Activated T-cell treated with anti-CD3 and anti-CD28 coated beads for 48 hours (primary cell): ENCODE data around the gene SLC12A9.
"Not testable (repeated sequence)": the region's sequence is repeated elsewhere in the genome, so short reads cannot be mapped to it uniquely, and the experiment has no call there.

ENCODE experiments used
- DNase-seq: peaks from one replicate; pipeline ENCODE4 v3.0.0-alpha.2; 2020; ENCODE audit warnings: low read depth

SLC12A9 gene

DNA sequence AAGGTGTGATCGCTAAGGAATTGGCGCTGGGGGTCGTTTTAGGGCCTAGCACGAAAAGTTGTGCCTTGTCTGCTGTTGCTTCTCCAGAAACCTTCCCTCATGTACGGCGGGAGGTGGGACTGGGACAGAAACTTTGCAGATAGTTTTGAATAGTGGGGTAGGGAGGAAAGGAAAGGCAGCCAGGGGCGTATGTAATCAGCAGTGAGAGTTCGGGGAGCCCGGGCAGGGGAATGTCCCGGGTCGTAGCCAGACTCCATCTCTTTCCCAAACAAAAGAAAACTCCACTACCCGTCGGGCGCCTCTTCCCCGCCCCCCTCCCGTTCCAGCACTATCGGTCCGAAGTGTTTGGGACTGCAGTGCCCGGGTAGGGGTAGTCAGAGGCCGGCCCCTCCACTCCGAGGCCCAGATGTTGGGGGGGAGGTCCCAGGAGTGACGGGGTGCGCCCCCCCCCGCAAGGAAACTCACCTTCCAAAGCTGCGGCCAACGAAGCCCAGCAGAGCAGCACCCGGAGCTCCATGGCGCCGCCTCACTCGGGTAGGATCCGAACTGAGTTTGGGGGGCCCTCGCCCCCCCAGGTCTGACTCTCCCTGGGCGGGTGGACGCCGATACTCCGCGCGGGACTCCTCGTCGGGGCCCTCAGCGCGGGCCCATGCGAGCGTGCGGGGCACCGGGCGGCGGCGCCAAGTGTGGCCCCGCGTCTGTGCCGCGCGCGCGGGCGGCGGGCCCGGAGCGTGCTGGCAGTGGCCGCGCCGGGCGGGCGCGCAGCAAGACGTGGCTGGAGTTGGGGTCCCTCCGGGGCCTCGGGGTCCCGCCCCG is 25.8 kb upstream of the SLC12A9 start:
- DNase-seq: no peak

DNA sequence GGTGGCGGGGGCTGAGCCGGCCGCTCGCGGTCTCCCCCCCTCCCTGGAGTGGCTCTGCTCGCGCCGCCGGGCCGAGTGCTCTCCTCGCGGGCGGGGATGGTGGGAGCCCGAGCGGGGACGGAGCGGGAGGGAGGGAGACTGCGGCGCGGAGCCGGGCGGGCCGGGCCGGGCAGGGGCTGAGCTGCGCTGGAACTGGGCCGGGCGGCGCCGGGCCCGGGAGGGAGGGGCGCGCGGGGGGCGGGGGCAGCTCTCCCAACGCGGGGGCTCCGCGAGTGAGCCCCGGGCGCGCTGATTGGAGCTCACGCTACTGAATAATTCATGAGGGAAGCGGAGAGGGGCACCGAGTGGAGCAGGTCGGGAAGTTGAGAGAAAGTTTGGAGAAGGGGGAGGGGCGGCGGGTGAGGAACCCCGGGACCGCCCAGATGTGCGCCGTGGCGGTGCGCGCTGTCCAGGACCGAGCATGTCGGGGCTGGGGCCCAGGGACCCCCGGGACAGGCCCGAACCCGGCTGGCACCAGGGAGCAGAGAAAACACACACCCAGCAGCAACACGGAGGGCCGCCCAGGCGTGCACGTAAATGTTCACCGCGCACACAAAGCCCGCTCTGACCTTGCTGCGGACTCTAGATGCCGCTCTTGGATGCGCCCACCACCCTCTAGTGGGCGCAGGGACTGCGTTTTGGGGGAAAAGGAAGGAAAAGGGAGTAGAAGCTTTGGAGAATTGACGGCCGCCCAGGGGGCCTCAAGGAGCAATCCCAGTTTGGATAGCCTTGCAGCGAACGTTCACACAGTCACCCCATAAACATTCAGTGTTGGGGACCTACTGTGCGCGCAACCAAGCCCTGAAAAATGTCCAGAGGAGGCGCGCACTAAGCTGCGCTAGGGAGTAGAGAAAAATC is 24.9 kb upstream of the SLC12A9 start, which contains the start of gene EPHB4:
Gene EPHB4 (minus strand): TSS at position 194 of the 897 bp plus-strand sequence. CDS start 493 bp downstream, outside the sequence.
- no peak for DNase-seq

DNA sequence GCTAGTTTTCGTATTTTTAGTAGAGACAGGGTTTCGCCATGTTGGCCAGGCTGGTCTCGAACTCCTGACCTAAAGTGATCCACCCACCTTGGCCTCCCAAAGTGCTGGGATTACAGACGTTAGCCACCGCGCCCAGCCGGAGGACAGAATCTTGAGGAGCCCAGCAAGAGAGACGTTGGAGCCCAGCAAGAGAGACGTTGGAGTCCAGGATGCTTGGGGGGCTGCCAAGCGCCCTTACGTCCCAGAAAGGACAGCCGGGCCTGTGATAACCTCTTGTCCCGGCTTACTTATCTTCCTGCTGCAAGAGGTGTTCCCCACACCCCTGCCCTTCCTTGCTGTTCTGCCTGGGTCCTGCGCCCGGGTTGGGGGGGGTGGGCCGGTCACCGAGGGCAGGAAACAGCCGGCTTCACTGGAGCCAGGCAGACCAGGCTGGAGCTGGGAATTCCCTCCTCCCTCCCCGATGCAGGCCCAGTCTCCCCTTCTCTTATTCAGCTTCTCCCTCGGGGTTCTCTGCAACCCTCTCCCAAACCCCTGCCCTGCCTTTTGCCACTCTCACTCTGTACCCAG is 23.3 kb upstream of the SLC12A9 start:
- DNase-seq: no peak

DNA sequence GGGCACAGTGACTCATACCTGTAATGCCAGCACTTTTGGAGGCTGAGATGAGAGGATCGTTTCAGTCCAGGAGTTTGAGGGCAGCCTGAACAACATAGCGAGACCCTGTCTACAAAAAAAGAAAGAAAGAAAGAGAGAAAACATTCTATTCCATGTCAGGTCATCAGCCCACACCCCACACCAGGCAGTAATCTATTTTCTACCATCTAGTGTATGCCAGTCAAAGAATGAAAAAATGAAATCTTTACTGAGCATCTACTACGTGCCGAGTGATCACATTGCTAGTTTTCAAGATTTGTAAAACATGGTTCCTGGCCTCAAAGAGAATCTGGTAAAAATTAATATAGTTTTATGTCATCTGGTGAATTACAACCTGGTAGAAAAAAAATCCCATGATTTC is 22.1 kb upstream of the SLC12A9 start:
- no peak for DNase-seq

DNA sequence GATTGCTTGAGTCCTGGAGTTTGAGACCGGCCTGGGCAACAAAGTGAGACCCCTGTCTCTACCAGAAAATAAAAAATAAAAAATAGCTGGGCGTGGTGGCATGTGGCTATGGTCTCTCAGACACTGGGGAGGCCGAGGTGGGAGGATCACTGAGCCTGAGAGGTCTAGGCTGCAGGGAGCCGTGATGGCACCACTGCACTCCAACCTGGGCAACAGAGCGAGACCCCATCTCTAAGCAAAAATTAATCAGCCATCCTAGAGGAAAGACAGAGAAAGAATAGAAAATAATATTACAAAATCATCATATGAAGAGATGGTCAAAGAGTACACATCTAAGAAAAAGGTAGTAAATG is 20.3 kb upstream of the SLC12A9 start:
- DNase-seq: no peak

DNA sequence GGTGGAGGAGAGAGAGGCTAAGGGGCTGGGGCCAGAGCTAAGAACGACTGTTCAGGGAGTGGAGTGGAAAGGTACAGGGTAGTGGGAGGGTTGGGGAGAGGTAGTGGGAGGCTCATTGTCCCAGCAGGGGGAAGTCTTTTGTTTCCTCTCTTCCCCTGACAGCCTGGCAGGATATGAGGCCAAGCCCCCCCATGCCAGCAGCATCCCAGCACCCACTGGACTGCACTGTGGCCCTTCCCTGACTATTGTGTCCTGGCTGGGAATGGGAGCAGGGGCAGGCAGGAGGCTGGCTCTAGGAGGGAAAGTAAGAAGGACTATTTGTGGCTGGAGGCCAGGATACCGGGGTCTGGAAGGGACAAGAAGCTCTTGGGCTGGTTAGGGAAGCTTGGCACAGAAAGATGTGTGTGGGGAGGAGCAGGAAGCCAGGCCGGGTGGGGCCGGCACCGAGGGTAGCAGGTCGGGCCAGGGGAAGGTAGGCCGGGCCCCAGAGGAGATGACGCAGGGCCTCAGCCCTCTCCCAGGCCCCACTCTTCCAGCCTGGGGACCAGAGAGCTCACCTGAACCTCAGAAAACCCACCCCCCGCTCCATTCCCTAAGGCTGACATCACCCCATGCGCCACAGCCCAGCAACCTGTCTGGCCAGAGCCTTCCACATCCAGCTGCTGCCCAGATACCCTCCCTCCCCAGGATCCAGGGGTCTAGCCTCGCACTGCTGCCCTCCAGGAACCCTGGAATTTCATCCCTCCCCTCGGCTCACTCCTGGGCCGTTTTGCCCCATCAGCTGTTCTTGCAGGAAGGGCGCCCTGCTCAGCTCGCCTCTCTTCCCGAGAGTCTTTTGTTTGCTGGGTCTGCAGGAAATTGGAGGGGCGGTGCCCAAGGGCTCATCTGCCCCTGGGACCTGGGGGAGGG is 16.4 kb upstream of the SLC12A9 start:
- DNase-seq: no peak

DNA sequence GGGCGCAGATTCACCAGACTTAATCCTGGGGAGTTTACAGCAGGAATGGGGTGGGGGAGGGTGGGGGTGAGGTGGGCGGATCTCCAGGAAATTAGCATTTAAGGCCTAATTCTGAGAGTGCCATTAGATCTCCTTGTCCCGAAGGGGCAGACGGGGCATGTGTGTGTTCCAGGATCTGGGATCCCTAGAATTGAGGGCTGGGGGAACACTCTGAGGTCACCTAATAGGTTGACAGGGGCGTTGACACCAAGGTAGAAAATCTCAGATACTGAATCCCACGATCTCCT is 15.8 kb upstream of the SLC12A9 start:
- DNase-seq: no peak

DNA sequence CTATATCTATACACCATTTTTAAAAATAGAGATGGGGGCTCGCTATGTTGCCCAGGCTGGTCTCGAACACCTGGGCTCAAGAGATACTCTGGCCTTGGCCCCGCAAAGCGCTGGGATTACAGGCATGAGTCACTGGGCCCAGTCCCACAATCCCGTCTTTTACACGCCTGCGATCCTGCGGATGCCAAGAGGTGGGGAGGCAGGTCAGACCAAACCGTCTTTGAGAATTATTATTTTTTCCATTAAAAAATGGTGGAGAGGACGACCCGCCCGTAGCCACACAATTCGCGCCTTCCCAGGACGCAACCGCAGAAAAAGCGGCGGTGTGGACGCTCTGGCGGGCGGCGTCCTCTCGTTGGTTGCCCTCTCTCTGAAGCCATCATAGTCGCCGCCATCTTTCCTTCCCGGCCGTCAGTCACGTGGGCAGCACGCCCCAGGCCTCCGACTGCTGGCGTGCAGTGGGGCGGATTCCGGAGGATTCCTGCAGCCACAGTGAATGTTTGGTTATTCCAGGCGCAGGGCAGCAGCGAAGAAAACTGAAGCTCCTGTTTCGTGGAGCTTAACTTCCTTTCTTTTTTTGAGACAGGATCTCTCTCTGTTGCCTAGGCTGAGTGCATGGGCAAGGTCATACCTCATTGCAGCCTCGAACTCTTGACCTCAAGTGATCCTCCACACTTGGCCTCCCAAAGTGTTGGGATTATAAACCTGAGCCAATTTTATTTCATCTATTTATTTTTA is 15.2 kb upstream of the SLC12A9 start:
- DNase-seq: peak; percentile 73

DNA sequence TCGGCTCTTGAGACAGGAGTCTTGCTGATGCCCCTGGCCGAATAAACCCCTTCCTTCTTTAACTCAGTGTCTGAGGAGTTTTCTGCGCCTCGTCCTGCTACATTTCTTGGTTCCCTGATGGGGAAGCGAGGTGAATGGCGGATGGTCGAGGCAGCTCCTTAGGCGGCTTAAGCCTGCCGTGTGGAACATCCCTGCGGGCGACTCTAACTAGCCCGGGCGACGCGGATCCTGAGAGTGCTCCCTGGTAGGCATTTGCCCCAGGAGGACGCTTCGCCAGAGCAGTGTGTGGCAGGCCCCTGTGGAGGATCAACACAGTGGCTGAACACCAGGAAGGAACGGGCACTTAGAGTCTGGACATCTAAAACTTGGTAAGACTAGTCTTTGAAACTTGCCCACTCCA is 13.2 kb upstream of the SLC12A9 start:
- DNase-seq: no peak

DNA sequence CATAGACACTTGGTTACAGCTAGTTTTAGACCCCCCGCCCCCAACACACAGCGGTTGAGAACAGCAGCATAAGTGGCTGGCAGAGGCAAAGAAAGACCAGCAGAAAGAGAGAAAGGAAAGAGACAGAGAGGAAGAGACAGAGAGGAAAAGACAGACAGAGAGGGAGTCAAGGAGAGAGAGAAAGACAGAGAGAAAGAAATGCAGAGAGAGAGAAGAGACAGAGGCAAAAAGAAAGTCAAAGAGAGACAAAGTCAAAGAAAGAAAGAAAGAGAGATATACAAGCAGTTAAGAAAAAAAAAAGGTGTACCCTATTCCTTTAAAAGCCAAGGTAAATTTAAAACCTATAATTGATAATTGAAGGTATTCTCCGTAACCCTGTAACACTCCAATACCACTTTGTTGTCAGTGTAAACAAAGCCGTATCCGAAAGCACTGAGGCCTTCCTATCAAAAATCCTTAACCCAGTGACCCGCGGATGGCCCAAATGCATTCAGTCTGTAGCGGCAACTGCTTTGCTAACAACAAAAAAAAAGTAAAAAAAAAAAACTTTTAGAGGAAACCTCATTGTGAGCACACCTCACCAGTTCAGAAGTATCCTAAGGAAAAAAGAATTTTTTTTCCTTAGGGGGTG is 11.9 kb upstream of the SLC12A9 start:
- DNase-seq: no peak

DNA sequence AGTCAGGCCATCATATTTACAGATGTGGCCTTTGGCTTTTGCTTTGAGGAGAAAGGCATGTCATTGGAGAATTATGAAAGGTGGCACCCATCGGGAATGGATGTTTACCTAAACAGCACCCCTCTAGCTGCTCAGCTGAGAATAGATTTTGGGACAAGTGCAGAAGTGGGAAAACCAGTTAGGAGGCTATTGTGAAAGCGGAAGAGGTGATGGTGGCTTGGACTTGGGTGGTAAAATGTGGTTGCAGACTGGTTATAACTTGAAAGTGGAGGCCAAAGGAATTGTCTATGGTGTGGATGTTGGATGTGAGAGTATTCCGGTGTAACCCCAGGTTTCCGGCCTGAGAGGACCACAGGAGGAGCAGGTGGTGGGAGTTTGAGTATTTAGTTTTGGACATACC is 5.2 kb upstream of the SLC12A9 start:
- DNase-seq: no peak

DNA sequence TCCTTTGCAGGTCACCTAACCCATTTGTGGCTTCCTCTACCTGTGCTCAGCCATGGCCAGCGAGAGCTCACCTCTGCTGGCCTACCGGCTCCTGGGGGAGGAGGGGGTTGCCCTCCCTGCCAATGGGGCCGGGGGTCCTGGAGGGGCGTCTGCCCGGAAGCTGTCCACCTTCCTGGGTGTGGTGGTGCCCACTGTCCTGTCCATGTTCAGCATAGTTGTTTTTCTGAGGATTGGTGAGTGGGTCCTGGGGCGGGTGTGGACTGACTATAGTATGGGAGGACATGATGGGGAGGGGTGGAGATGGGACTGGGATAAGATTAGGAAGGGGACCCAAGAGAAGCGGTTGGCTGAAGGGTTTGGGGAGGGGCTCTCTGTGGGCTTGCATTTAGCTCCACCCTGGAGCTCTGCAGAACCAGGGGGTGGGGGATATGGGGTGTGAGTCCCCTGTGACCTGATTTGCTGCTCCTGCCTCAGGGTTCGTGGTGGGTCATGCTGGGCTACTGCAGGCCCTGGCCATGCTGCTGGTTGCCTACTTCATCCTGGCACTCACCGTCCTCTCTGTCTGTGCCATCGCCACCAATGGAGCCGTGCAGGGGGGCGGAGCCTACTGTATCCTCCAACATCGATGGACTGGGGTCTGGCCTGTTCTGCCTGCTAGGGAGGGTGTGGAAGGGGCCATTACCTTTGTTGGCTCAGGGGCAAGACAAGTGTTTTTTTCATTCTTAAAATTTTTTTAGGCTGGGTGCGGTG is 1.8 kb downstream of the SLC12A9 start:
- no peak for DNase-seq

DNA sequence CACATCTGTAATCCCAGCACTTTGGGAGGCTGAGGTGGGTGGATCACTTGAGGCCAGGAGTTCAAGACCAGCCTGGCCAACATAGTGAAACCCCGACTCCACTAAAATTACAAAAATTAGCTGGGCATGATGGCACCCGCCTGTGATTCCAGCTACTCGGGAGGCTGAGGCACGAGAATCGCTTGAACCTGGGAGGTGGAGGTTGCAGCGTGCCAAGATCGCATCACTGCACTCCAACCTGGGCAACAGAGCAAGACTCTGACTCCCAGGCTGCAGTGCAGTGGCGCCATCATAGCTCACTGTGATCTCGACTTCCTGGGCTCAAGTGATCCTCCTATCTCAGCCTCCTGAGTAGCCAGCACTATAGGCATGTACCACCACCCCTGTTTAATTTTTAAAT is 2.4 kb downstream of the SLC12A9 start:
- not testable (repeated sequence) for DNase-seq

DNA sequence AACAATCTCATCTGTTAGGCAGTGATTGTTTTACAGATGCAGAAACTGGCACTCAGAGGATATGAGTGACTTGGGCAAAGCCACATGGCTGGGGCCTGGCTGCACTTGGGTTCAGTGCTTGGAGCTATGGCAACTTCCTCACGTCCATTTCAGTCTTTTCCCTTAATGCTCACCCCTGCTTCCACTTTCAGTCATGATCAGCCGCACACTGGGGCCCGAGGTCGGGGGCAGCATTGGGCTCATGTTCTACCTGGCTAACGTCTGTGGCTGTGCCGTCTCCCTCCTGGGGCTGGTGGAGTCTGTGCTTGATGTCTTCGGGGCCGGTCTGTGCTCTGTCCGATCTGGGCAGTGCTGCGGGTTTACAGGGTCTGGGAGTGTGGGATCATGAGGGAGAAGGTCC is 3.0 kb downstream of the SLC12A9 start:
- DNase-seq: no peak

DNA sequence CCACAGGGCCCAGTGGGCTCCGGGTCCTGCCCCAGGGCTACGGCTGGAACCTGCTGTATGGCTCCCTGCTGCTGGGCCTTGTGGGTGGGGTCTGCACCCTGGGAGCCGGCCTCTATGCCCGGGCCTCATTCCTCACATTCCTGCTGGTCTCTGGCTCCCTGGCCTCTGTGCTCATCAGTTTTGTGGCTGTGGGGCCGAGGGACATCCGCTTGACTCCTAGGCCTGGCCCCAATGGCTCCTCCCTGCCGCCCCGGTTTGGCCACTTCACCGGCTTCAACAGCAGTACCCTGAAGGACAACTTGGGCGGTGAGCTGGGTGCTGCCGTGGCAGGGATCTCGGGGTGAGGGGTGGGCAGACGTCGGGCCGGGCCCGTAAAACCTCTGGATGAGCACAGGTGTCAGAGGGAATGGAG is 4.4 kb downstream of the SLC12A9 start:
- DNase-seq: no peak

DNA sequence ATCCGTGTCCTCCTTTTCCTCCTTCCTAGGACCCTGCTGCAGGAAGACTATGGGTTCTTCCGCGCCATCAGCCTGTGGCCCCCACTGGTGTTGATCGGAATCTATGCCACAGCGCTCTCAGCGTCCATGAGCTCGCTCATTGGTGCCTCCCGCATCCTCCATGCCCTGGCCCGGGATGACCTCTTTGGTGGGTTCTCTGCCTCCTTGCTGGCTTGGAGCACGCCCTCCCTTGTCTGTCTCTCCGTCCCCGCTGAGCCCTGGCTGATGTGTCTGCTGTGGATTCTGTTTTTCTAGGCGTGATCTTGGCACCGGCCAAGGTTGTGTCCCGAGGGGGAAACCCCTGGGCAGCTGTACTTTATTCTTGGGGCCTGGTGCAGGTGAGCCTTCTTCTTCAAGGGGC is 7.3 kb downstream of the SLC12A9 start:
- no peak for DNase-seq

DNA sequence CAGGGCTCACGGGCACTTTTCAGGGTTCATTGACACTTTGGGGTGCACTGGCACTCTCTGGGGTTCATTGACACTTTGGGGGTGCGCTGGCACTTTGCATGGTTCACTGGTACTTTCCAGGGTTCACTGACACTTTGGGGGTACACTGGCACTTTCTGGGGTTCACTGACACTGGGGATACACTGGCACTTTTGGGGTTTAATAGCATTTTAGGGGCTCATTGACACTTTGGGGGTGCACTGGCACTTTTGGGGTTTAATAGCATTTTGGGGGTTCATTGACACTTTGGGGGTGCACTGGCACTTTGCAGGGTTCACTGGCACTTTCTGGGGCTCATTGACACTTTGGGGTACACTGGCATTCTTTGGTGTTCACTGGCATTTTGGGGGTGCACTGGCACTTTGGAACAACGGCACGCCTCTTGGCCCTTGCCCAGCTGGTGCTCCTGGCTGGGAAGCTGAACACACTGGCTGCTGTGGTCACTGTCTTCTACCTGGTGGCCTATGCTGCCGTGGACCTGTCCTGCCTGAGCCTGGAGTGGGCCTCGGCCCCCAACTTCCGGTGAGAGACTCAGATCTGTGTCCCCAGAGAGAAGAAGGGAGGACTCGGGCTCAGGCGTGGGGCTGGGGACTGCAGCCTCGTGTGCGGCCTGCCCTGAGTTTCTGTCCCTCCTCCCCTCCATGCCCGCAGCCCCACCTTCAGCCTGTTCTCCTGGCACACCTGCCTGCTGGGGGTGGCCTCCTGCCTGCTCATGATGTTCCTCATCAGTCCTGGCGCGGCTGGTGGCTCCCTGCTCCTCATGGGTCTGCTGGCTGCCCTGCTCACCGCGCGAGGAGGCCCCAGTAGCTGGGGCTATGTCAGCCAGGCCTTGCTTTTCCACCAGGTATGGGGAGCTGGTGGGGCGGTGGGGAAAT is 8.4 kb downstream of the SLC12A9 start:
- DNase-seq: no peak

DNA sequence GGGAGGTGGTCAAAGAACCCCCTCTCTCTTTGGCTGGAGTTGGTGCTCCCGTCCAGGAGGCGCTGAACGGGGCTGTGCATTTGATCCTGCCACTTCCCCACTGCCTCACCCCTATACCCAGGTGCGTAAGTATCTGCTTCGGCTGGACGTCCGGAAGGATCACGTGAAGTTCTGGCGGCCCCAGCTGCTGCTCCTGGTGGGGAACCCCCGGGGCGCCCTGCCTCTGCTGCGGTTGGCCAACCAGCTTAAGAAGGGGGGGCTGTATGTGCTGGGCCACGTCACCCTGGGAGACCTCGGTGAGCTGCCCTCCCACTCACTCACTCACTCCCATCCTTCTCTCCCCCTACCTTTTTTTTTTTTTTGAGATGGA is 9.1 kb downstream of the SLC12A9 start:
- DNase-seq: no peak

DNA sequence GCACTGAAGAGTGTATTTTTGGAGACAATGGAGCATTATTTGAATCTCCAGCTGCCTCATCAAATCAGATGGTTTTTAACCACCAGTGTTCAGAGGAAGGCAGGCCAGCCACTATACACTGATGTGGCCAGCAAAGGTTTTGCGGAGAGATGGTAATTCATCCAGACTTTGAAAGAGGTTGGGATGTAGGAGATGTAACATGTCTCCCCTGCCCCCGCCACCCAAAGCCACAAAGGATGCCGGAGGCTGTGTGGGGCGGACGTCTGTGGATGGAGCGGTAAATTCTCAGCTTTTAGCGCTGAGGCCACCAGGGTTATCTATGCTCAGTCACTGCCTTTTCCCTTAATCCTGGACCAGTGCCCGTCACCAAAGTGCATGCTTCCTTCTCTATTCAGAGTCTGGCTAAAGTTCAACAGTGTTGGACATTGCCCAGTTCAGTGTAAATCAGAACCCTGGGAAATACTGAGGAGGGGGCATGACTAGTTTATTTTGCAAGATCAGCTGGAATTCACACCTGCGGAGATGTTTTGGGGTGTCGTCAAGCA is 11.0 kb downstream of the SLC12A9 start:
- no peak for DNase-seq
